Heart right ventricle (tissue), 16 donors: ENCODE measurements around the gene TRIM66. TPM values are rescaled to one million over a fixed set of nuclear protein-coding genes. Genes with fewer than 3 reads are reported as not detected.
A peak's percentile ranks its signal among the peaks of the same experiment; 100 is the strongest.

Source experiments
- ATAC-seq, 8 donors: fragments of 200-7000 bp; cut with Tn5 transposase; one replicate each; pipeline ENCODE4 v1.9.1; 2020; ENCODE audit warnings: mild to moderate bottlenecking in 8 of 8, moderate library complexity in 8 of 8, moderate number of reproducible peaks in 1 of 8
- DNase-seq, 2 donors: peaks; one replicate each; pipeline ENCODE4 v3.0.0-alpha.2; 2020
- H3K27ac ChIP-seq, 10 donors: fragments of 200-600 bp; sonication (generic) in 2 of 10; one replicate each; pipeline versions ENCODE4 v1.5.0 to v1.8.0; 2020 to 2022; ENCODE audit warnings: mild to moderate bottlenecking in 3 of 10
- H3K27me3 ChIP-seq, 7 donors: fragments of 200-600 bp; one replicate each; pipeline ENCODE4 v1.8.0; 2021 to 2022; ENCODE audit warnings: mild to moderate bottlenecking in 2 of 7
- H3K36me3 ChIP-seq, 9 donors: fragments of 200-600 bp; sonication (generic) in 1 of 9; one replicate each; pipeline versions ENCODE4 v1.5.0 to v1.8.0; 2020 to 2022; ENCODE audit warnings: mild to moderate bottlenecking in 2 of 9
- H3K4me1 ChIP-seq, 9 donors: fragments of 200-600 bp; sonication (generic) in 1 of 9; one replicate each; pipeline versions ENCODE4 v1.5.0 to v1.8.0; 2020 to 2022; ENCODE audit warnings: mild to moderate bottlenecking in 4 of 9
- H3K4me3 ChIP-seq, 10 donors: fragments of 200-600 bp; sonication (generic) in 2 of 10; one replicate each; pipeline versions ENCODE4 v1.5.0 to v1.8.0; 2020 to 2022; ENCODE audit warnings: mild to moderate bottlenecking in 7 of 10, moderate library complexity in 2 of 10
- H3K9me3 ChIP-seq, 11 donors: fragments of 200-600 bp in 10 of 11; sonication (generic) in 2 of 11; one replicate each; pipeline versions ENCODE4 v1.5.0 to v1.8.0; 2013 to 2022; ENCODE audit warnings: mild to moderate bottlenecking in 2 of 11, control low read depth in 1 of 11, moderate library complexity in 1 of 11
- CTCF ChIP-seq, 9 donors: fragments of 200-600 bp; sonication (generic) in 2 of 9; IDR thresholded peaks; one replicate each; pipeline versions ENCODE4 v1.5.0 to v1.8.0; 2021 to 2022; ENCODE audit warnings: antibody characterized with exemption in 9 of 9, mild to moderate bottlenecking in 5 of 9, moderate library complexity in 1 of 9
- WGBS, 2 donors: extraction: QIAGEN DNeasy Blood & Tissue Kit; methylation state at CpG; one replicate each; pipeline ENCODE4 v1.1.7; 2013; ENCODE audit warnings: inconsistent platforms in 1 of 2; 5-methylcytosine and 5-hydroxymethylcytosine counted together
- intact Hi-C, 10 donors: fragments of 100-400 bp; cut with DNase I; formaldehyde crosslinking; loops; one replicate each; pipeline versions ENCODE4 v1.11.1 to v1.14.2; 2022
- polyA plus RNA-seq, 2 donors: library from polyadenylated mRNA; stranded (reverse); fragments of 200-250 nt; gene quantifications; one replicate each; pipeline ENCODE4 v1.2.3, GENCODE V29; 2013
- total RNA-seq, 10 donors: library from RNA; stranded (reverse); fragmentation: NEBNext Ultra II Directional in 3 of 10; extraction: Animal tissue kit (Norgen Biotek cat#: 25700) in 3 of 10; gene quantifications; one replicate each; pipeline versions ENCODE4 v1.2.1 to v1.2.4, GENCODE V29; 2021 to 2023
- donor health status: Arrhythmogenic right ventricular cardiomyopathy.
- donor health status: ischemic (EF 13 %, LVEDD 7.1; RV severe dilation, severe dysfunction).
- donor health status: healthy with polysubstance abuse.
- donor health status: DM: no; HTN: yes; CAD: no.
- donor health status: DM: no; HTN: no; CAD: no.
- donor health status: ischemic (EF 25% LVEDD 6.9; RV normal size, moderate dysfunction).
- donor health status: ischemic (EF 25% LVEDD 5.7; RV mildly dilated, moderate dysfunction).
- donor health status: healthy.
- donor health status: DM: yes; HTN: yes; CAD: no.
- donor health status: Ischemic cardiomyopathy.
- donor health status: ischemic (EF 35%, LVEDD 5.7; RV mildly dilated, moderate dysfunction).
- donor health status: nonischemic (EF 11% LVEDD 7.7; RV severe dilation, severe dysfunction).
- donor health status: DM: yes; HTN: yes; CAD: no.
- donor health status: PGD.
- donor health status: ischemic (EF 29% LVEDD 5.4; RV normal size, mild dysfunction).
- donor health status: nonischemic (EF 23%, LVEDD 6.1; RV moderate dilation, normal function).

TRIM66 gene
- total and polyA plus RNA-seq, 12 donors, result 0.33 to 7.4 (median 2.8) TPM

DNA sequence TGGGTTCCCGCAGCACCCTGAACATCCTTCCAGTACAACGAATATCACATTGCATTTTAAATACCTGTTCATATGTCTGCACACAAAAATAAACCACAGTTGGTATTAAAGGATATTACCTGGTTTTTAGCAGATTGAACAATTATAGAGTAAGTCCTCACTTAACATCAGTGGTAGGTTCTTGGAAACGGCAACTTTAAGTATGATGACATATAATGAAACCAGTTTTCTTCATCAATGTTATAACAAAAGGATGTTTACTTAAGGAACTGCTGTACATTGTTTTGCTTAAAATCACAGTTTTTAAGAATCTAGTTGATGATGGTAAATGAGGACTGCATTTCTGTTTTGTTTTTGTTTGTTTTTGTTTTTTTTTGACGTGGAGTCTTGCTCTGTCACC, 28.0 kb downstream of the TRIM66 start:
- TF ChIP-seq CTCF (IDR thresholded peaks at IDR 0.05), result no peak
- DNase-seq (no peak), ATAC-seq (no peak)
- Histone ChIP-seq H3K4me3 (no peak overlapping the region), H3K27ac (no peak overlapping the region), H3K9me3 (no peaks in the 10 kb centered on the region), H3K4me1 (peaks cover 0 to 3% (median 0%) of the 10 kb centered on the region in 9 donors), H3K27me3 (no peaks in the 10 kb centered on the region), H3K36me3 (peaks cover 0 to 26% (median 0%) of the 10 kb centered on the region in 9 donors)
- WGBS, 2 donors, result 66 to 83% methylated on average over 4 of the region's 4 CpGs
- intact Hi-C loops, result no loop called here

GRCh38 chr11:8652140-8652539, 30.3 kb downstream of the TRIM66 start:
- WGBS, 2 donors, result 82 to 83% methylated on average over 3 of the region's 3 CpGs
- Histone ChIP-seq H3K27ac (no peak overlapping the region), H3K9me3 (no peaks in the 10 kb centered on the region), H3K36me3 (peaks cover 0 to 50% (median 0%) of the 10 kb centered on the region in 9 donors), H3K4me3 (no peak overlapping the region), H3K4me1 (peaks cover 0 to 3% (median 0%) of the 10 kb centered on the region in 9 donors), H3K27me3 (no peaks in the 10 kb centered on the region)
- no peak for DNase-seq
- TF ChIP-seq CTCF (IDR thresholded peaks at IDR 0.05), result no peak
- intact Hi-C loops, result no loop called here
- ATAC-seq, result peak in 1 of 8 donors; percentile 72

- Histone ChIP-seq H3K9me3 (no peaks in the 10 kb centered on the region), H3K27ac (no peak overlapping the region), H3K36me3 (peaks cover 0 to 64% (median 9%) of the 10 kb centered on the region in 9 donors), H3K27me3 (no peaks in the 10 kb centered on the region), H3K4me1 (peaks cover 0 to 3% (median 0%) of the 10 kb centered on the region in 9 donors), H3K4me3 (no peak overlapping the region)
- no peak for TF ChIP-seq CTCF (IDR thresholded peaks at IDR 0.05)
- ATAC-seq (no peak), DNase-seq (no peak)
- WGBS, 2 donors, result 90 to 95% methylated on average over 2 of the region's 2 CpGs
- intact Hi-C loops, result no loop called here
Measured at GRCh38 chr11:8650401-8650990, 32.0 kb downstream of the TRIM66 start.

- Histone ChIP-seq H3K27ac (no peak overlapping the region), H3K27me3 (no peaks in the 10 kb centered on the region), H3K4me1 (peaks cover 0 to 3% (median 0%) of the 10 kb centered on the region in 9 donors), H3K36me3 (peaks cover 0 to 75% (median 9%) of the 10 kb centered on the region in 9 donors), H3K9me3 (no peaks in the 10 kb centered on the region), H3K4me3 (no peak overlapping the region)
- DNase-seq (no peak), ATAC-seq (no peak)
- intact Hi-C loops, result no loop called here
- WGBS, 2 donors, result 78 to 83% methylated on average over 2 of the region's 2 CpGs
- TF ChIP-seq CTCF (IDR thresholded peaks at IDR 0.05), result no peak
Measured at GRCh38 chr11:8649361-8649760, 33.1 kb downstream of the TRIM66 start.
